Measurements from ENCODE around the gene MTCL1.

Gene MTCL1

GRCh38 chr18:8745355-8746014 lies 40.1 kb downstream of the MTCL1 start:
- Mint-ChIP-seq H3K4me3 (no peak overlapping the region), H3K4me1 (no peaks in the 10 kb centered on the region), H3K36me3 (ENCODE audit: low read depth) (no peaks in the 10 kb centered on the region), H3K27ac (no peak overlapping the region), H3K9me3 (no peaks in the 10 kb centered on the region), H3K27me3 (ENCODE audit: low read depth) (no peaks in the 10 kb centered on the region)
- TF ChIP-seq CTCF (IDR thresholded peaks at IDR 0.05; ENCODE audit: unreplicated experiment in 3 of 3), result no peak

DNA sequence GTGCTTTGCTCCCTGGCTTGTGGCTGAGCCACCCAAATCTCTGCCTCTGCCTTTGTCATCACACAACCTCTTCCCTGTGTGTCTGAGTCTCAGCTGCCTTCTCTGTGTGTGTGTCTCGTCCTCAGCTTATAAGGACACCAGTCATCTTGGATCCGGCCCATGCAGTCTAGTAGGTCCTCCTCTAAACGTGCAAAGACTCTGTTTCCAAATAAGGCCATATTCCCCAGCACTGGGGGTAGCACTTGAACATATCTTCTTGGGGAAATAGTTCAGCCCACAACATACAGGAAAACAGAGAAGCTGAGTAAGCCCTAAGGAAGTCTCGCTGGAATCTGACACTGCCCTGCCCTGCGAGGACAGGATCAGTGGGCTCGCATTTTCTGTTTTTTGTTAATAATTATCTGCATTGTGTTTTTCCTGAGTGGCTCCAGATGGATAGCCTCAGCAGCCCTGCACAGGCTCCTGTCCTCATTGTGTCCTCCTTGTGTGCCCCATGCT lies 42.1 kb downstream of the MTCL1 start:
- Mint-ChIP-seq H3K27me3 (ENCODE audit: low read depth) (no peaks in the 10 kb centered on the region), H3K27ac (no peak overlapping the region), H3K9me3 (no peaks in the 10 kb centered on the region), H3K4me3 (no peak overlapping the region), H3K4me1 (no peaks in the 10 kb centered on the region), H3K36me3 (ENCODE audit: low read depth) (no peaks in the 10 kb centered on the region)
- TF ChIP-seq CTCF (IDR thresholded peaks at IDR 0.05; ENCODE audit: unreplicated experiment in 3 of 3), result no peak

GRCh38 chr18:8749492-8749891 lies 44.1 kb downstream of the MTCL1 start:
- TF ChIP-seq CTCF (IDR thresholded peaks at IDR 0.05; ENCODE audit: unreplicated experiment in 3 of 3), result no peak
- H3K4me3 Mint-ChIP-seq, result no peak overlapping the region
- no peaks in the 10 kb centered on the region for H3K9me3 Mint-ChIP-seq
- H3K27ac Mint-ChIP-seq, result no peak overlapping the region
- H3K36me3 Mint-ChIP-seq (ENCODE audit: low read depth), result no peaks in the 10 kb centered on the region
- no peaks in the 10 kb centered on the region for H3K27me3 Mint-ChIP-seq (ENCODE audit: low read depth)
- H3K4me1 Mint-ChIP-seq, result no peaks in the 10 kb centered on the region

DNA sequence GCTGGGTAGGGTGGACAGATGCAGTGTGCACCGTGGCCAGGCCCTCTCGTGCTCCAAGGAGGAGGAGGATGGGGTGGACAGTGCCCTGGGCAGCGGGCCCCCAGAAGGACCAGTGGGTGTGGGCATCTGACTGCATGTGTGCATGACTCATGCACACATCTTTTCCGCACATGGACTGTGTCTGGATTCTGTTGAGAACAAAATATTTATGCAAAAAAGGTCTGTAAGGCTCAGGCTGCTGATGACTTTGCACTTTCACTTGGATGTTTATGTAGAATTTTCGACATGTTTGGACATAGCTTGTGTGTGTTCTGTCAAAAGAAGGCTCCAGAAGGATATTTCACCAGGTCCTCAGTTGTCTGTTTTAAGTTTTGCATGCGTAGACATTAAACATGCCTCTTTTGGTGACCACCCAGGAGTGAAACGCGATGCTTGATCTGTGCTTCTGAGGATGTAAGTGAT lies 45.6 kb downstream of the MTCL1 start:
- Mint-ChIP-seq H3K36me3 (ENCODE audit: low read depth) (no peaks in the 10 kb centered on the region), H3K27ac (no peak overlapping the region), H3K4me1 (no peaks in the 10 kb centered on the region), H3K4me3 (no peak overlapping the region), H3K9me3 (no peaks in the 10 kb centered on the region), H3K27me3 (ENCODE audit: low read depth) (no peaks in the 10 kb centered on the region)
- TF ChIP-seq CTCF (IDR thresholded peaks at IDR 0.05; ENCODE audit: unreplicated experiment in 3 of 3), result no peak

DNA sequence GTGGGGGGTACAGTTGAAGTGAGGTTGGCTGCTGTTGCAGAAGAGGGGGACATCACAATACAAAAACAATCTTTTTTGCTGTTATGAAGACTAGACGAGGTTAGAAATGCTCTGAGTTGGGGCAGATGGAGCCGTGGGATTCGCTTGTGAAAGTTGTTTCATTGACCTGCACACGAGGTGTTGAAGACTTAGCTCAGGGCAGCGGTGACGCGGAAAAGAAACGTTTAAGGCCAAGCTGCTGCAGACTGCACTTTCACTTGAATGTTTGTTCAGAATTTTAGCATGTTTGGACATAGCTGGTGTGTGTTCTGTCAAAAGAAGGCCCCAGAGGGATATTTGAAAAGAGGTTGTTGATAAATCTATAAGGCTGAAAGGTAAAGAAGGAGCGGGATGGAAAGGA lies 46.3 kb downstream of the MTCL1 start:
- Mint-ChIP-seq H3K27ac (no peak overlapping the region), H3K4me3 (no peak overlapping the region), H3K27me3 (ENCODE audit: low read depth) (no peaks in the 10 kb centered on the region), H3K9me3 (no peaks in the 10 kb centered on the region), H3K4me1 (no peaks in the 10 kb centered on the region), H3K36me3 (ENCODE audit: low read depth) (no peaks in the 10 kb centered on the region)
- TF ChIP-seq CTCF (IDR thresholded peaks at IDR 0.05; ENCODE audit: unreplicated experiment in 3 of 3), result no peak

DNA sequence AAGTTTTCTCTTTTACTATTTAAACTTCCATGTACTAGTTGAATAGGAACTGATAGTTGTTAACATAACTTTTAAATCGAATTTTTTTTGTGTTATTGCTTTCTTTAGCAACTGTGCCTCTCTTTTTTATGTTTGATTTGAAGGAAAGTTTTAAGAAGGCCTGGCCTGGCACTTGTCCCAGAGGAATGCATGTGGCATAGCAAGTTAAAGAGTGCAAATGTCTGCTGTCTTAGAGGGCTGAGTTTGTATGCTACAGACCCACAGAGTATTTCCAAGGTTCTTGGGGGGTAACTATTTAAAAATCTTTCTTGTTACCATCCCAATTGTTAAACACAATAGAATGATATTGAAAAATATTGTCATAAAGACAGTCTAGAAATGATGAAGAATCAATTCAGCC lies 47.0 kb downstream of the MTCL1 start:
- Mint-ChIP-seq H3K4me1 (no peaks in the 10 kb centered on the region), H3K27me3 (ENCODE audit: low read depth) (no peaks in the 10 kb centered on the region), H3K4me3 (no peak overlapping the region), H3K36me3 (ENCODE audit: low read depth) (no peaks in the 10 kb centered on the region), H3K9me3 (no peaks in the 10 kb centered on the region), H3K27ac (no peak overlapping the region)
- TF ChIP-seq CTCF (IDR thresholded peaks at IDR 0.05; ENCODE audit: unreplicated experiment in 3 of 3), result no peak
